Left ventricle myocardium inferior (tissue), 1 donor: Measurements from ENCODE around the gene MED13L. TPM values are rescaled to one million over a fixed set of nuclear protein-coding genes. Genes with fewer than 3 reads are reported as not detected.

ENCODE experiments used
- DNase-seq: peaks from one replicate; pipeline ENCODE4 v3.0.0-alpha.2; 2020
- H3K27ac ChIP-seq: fragments of 200-600 bp; replicated peaks from 2 replicates; pipeline ENCODE4 v1.8.0; 2021
- H3K27me3 ChIP-seq: fragments of 200-600 bp; 2 replicates; pipeline ENCODE4 v1.8.0; 2021; ENCODE audit warnings: low read depth
- H3K36me3 ChIP-seq: fragments of 200-600 bp; 2 replicates; pipeline ENCODE4 v1.8.0; 2021
- H3K4me1 ChIP-seq: fragments of 200-600 bp; 2 replicates; pipeline ENCODE4 v1.8.0; 2021
- H3K4me3 ChIP-seq: fragments of 200-600 bp; 2 replicates; pipeline ENCODE4 v1.8.0; 2021; ENCODE audit warnings: mild to moderate bottlenecking, moderate library complexity
- H3K9me3 ChIP-seq: fragments of 200-600 bp; replicated peaks from 2 replicates; pipeline ENCODE4 v1.8.0; 2021
- CTCF ChIP-seq: fragments of 200-600 bp; IDR thresholded peaks from 2 replicates; pipeline ENCODE4 v1.8.0; 2021; ENCODE audit warnings: antibody characterized with exemption, mild to moderate bottlenecking, borderline replicate concordance
- intact Hi-C: fragments of 100-400 bp; cut with micrococcal nuclease; formaldehyde crosslinking; loops from one replicate; pipeline ENCODE4 v1.11.0; 2022
- total RNA-seq: library from RNA; stranded (reverse); fragmentation: NEBNext Ultra II Directional; extraction: Animal tissue kit (Norgen Biotek cat#: 25700); gene quantifications from one replicate; pipeline ENCODE4 v1.2.1, GENCODE V29; 2021
- donor health status: DM: no; HTN: yes; CAD: no; lungs with severe emphysema.

MED13L gene
- total RNA-seq, 1 donor from 2014 or later = 55.0 TPM

- H3K9me3 ChIP-seq = no peaks in the 10 kb centered on the region
- intact Hi-C loops = no loop called here
- peaks cover 83% of the 10 kb centered on the region for H3K4me1 ChIP-seq
- TF ChIP-seq CTCF = no peak
- no peak overlapping the region for H3K27ac ChIP-seq
- H3K36me3 ChIP-seq = no peaks in the 10 kb centered on the region
- DNase-seq = no peak
- no peak overlapping the region for H3K4me3 ChIP-seq
- no peaks in the 10 kb centered on the region for H3K27me3 ChIP-seq
Measured at GRCh38 chr12:116067892-116068291, 209.6 kb downstream of the MED13L start.

- Histone ChIP-seq H3K36me3 (no peaks in the 10 kb centered on the region), H3K27me3 (no peaks in the 10 kb centered on the region), H3K4me1 (peaks cover 79% of the 10 kb centered on the region), H3K9me3 (no peaks in the 10 kb centered on the region), H3K27ac (no peak overlapping the region), H3K4me3 (no peak overlapping the region)
- peak; percentile 64 for TF ChIP-seq CTCF
- intact Hi-C loops = no loop called here
- peak; percentile 23 for DNase-seq
Measured at GRCh38 chr12:116066381-116067230, 210.9 kb downstream of the MED13L start.

- intact Hi-C loops = no loop called here
- no peak overlapping the region for H3K4me3 ChIP-seq
- no peaks in the 10 kb centered on the region for H3K9me3 ChIP-seq
- H3K27ac ChIP-seq = no peak overlapping the region
- no peak for DNase-seq
- no peaks in the 10 kb centered on the region for H3K27me3 ChIP-seq
- no peak for TF ChIP-seq CTCF
- no peaks in the 10 kb centered on the region for H3K36me3 ChIP-seq
- peaks cover 82% of the 10 kb centered on the region for H3K4me1 ChIP-seq
Measured at GRCh38 chr12:116065606-116066005, 211.9 kb downstream of the MED13L start.

- no peak overlapping the region for H3K4me3 ChIP-seq
- peaks cover 75% of the 10 kb centered on the region for H3K4me1 ChIP-seq
- DNase-seq = no peak
- no peaks in the 10 kb centered on the region for H3K27me3 ChIP-seq
- no peak overlapping the region for H3K27ac ChIP-seq
- intact Hi-C loops = no loop called here
- H3K9me3 ChIP-seq = no peaks in the 10 kb centered on the region
- no peak for TF ChIP-seq CTCF
- H3K36me3 ChIP-seq = no peaks in the 10 kb centered on the region
Measured at GRCh38 chr12:116064493-116064892, 213.0 kb downstream of the MED13L start.

GRCh38 chr12:116062698-116063097 is 214.8 kb downstream of the MED13L start:
- H3K4me3 ChIP-seq = no peak overlapping the region
- intact Hi-C loops = no loop called here
- peaks cover 71% of the 10 kb centered on the region for H3K4me1 ChIP-seq
- DNase-seq = no peak
- no peak for TF ChIP-seq CTCF
- no peak overlapping the region for H3K27ac ChIP-seq
- H3K27me3 ChIP-seq = no peaks in the 10 kb centered on the region
- H3K36me3 ChIP-seq = no peaks in the 10 kb centered on the region
- H3K9me3 ChIP-seq = no peaks in the 10 kb centered on the region
